H7 (cell line): ENCODE data around the gene SMTN. TPM values are rescaled to one million over a fixed set of nuclear protein-coding genes. Genes with fewer than 3 reads are reported as not detected.

ENCODE experiments used
- DNase-seq: peaks from one replicate; pipeline ENCODE4 v3.0.0; 2012
- H3K27me3 ChIP-seq: 2 replicates; pipeline ENCODE4 v1.6.0; 2011; ENCODE audit warnings: mild to moderate bottlenecking, low read length; ENCODE audit not compliant: control insufficient read depth, insufficient read depth
- H3K36me3 ChIP-seq: replicated peaks from 2 replicates; pipeline ENCODE4 v1.5.1; 2011; ENCODE audit warnings: low read length; ENCODE audit not compliant: control insufficient read depth, insufficient read depth
- H3K4me3 ChIP-seq: 2 replicates; pipeline ENCODE4 v1.5.1; 2011; ENCODE audit warnings: low read depth, mild to moderate bottlenecking, control low read depth, low read length, moderate library complexity; ENCODE audit not compliant: insufficient read depth
- total RNA-seq: library from RNA; depleted of rRNA; stranded (reverse); fragments of >200 nt; shearing (Covaris generic); gene quantifications from 2 replicates; pipeline ENCODE4 v1.2.3, GENCODE V29; 2014; rRNA removed

Gene SMTN
- total RNA-seq = 10.7 and 21.0 TPM in 2 replicates

DNA sequence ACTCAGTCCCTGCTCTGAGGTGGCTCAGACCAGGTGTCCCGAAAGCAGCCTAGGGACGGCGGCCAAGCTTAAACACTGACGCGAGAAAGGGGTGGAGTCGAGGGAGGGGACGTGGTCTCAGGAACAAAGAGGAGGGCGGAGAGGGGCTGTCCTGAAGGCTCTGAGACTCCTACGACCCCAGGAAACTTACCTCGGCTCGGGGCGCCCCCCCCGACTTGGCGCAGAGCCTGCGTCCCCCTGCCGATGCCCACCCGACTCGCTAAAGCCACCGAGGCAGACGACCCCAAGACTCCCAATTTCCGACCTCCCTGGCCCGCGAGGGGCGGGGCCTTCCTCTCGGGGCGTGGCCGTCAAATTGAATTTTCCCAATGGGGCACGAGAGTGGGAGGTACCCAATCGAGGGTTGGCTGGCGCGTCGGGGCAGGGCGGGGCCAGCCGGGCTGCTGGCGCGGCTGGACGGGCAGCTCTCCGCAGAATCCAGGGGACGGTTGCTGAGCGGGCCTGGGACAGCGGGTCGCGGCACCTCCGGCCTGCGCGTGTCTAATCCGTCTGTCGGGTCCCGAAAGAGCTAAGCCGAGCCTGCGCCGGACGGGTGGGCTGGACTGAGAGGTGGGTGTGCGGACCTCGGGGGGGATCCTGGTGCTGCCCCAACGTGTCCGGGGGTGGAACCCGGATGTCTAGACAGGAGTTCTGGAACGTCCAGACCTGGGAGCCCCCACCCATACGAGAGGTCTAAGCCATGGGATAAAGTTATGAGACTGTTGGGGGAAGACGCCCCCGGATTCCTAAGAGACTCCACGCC is at the start of gene SMTN:
TSS of gene SMTN (plus strand) at position 471 of the 802 bp plus-strand sequence. CDS start 1,941 bp downstream, outside the sequence.
- peak within 1 kb of the TSS; percentile 71 for H3K4me3 ChIP-seq
- DNase-seq = peak; percentile 99
- H3K27me3 ChIP-seq = peaks cover 2% of the 10 kb centered on the region
- no peaks in the 10 kb centered on the region for H3K36me3 ChIP-seq

DNA sequence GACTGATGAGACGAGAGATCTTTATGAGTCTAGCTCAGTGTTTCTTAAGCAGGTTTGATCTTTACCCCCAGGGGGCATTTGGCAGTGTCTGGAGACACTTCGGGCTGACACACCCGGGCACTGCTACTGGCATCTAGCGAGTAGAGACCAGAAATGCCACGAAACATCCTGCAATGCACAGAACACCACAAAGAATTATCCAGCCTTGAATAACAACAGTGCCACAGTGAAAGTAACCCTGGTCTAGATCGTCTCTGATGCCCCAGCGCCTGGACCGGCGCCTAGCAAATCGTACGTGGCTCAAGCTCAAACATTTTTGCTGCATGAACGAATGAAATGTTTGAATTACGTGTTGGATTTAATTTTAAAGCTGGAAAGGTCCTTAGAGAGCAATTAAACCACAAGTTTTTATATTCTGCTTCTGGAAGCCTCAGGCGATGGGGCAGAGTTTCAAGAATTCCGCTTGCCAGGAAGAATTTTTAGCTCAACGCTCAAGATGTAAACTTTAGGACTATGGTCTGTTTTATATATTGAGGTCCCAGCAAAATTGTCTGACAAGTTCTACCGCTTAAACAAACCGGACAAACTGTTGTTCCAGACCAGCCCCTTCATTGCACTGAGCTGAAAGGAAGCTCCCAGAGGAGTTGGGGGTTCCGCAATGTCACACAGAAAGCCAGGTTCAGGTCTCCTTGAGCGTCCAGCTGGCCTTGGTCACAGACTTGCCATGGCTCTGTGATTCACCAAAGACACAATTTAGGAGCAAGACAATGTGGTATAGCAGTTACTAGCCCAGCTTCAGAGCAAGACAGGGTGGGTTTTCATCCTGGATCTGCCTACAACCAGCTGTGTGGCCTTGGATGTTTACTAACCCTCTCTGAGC is 44.2 kb upstream of the SMTN start:
- H3K4me3 ChIP-seq = no peak overlapping the region
- DNase-seq = no peak
- H3K27me3 ChIP-seq = no peaks in the 10 kb centered on the region
- no peaks in the 10 kb centered on the region for H3K36me3 ChIP-seq

DNA sequence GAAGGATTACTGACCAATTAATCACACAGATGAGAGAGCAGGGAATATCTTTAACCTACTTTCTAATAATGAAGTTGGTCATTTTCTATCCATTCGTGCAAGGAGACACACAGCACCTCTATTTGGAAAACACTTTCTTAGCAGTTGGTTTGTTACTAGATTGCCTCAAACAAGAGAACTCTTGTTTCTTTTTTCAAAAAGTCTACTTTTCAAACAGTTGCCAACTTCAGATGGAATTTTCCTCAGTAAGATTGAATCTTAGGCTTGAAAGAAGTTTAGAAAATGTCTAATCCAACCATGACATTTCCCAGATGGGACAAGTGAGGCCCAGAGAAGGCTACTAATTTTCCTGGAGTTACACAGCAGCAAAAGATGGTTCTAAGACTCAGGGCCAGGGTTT is 42.4 kb upstream of the SMTN start:
- no peaks in the 10 kb centered on the region for H3K27me3 ChIP-seq
- no peak for DNase-seq
- H3K36me3 ChIP-seq = no peaks in the 10 kb centered on the region
- H3K4me3 ChIP-seq = no peak overlapping the region

DNA sequence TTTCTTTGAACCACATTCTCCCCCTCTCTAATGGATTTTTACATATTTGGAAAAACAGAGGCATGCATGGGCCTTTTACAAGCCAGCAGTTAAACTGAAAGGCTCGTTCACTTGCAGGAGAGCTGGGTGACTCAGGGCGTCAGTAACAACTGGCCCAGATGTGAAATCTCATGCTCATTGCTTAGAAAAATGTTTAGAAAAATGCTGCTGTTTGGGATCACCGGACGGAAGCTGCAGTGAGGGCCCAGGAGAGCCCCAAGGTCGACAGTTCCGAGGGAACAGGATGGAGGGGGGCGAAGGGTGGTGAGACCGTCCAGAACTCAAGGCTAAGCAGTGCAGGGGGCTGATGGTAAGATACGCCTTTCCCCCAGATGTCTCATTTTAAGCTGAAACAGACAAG is 41.7 kb upstream of the SMTN start:
- H3K4me3 ChIP-seq = no peak overlapping the region
- no peaks in the 10 kb centered on the region for H3K36me3 ChIP-seq
- no peaks in the 10 kb centered on the region for H3K27me3 ChIP-seq
- DNase-seq = no peak

DNA sequence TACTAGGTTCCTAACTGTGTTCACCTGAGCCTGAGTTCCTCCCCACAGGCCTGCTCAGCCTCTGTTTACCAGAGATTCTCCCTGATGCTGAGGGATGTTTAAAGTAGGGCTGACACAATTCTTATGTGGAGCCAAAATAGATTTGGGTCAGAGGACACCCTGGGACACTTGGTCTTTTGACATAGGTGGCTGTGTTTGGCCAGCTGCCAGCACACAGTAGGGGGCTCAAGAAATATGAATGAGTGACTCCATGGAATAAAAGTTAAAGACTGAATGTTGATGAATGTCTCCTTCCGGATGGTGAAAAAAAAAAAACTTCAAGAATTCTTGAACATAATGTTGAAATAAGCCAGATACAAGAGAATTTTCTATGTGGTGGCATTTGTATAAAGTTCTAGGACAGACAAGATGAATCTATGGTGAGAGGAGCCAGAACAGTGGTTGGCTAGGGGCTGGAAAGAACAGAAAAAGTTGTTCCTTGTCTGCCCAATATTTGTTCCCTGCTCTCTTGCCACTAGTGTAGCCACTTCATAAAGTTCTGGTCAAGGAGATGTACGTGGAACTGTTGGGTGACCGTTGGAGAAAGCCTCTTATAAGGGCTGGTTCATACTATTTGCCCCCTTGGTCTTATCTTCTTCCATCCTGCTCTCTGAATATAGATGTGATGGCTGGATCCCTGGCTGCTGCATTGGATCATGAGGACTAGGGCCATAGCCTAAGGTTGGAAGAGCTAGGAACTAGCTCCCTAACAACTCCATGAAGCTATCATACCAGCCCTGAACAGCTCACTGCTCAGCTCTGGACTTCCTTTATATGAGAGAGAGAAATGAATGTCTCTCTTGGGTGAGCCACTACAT is 40.3 kb upstream of the SMTN start:
- Histone ChIP-seq H3K27me3 (no peaks in the 10 kb centered on the region), H3K4me3 (no peak overlapping the region), H3K36me3 (no peaks in the 10 kb centered on the region)
- no peak for DNase-seq

DNA sequence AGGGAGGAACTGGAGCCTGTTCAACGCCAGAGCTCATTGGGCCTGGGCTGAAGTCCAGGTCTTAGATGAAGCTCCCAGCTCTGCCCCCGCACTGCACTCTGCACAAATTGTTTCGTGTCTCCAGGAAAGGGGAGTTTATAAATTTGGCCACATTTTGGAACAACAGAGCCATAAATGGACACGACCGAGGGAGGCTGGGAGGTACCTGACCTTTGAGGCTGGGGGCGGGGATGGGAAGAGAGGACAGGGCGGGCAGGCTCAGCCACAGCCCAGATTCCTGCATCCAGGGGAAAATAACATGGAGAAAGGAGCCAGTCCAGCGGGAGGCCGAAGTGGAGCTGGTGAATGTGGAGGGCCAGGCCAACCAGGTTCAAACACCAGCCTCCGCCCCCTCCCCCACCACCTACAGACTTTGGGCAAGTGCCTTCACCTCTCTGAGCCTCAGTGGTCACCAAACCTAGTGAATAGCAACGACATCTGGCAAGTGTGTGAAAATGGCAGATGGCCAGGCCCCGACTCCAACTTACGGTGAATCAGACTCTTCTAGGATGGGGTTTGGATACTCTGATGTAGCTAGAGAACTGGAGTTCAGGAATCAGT is 36.8 kb upstream of the SMTN start:
- H3K27me3 ChIP-seq = no peaks in the 10 kb centered on the region
- H3K36me3 ChIP-seq = no peaks in the 10 kb centered on the region
- DNase-seq = no peak

DNA sequence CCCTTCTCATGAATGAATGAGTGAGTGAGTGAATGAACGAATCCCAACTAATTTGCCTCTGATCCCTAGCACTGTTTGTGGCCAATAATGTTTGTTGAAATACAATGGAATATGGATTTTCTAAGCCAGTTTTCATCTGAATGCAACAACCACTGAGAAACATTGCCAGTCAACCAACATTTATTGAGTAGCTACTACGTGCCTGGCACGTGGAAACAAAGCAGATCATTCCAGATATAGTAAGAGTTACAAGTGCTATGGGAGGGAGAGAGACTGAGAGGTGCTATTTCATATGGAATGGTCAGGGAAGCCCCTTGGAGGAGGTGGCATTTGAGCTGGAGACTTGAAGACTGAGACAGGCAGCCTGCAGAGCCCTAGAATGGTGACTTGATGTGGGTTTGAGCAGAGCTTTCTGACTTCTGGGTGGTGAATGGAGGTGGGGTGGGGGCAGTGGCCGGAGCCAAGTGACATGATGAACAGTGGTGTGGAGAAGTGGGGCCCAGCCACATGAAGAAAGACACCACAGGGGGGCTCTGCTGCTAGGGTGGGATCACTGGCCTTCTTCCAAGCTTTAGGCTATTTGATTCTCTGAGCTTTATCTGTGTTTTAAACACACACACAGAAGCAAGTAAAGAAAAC is 35.1 kb upstream of the SMTN start:
- Histone ChIP-seq H3K27me3 (no peaks in the 10 kb centered on the region), H3K36me3 (no peaks in the 10 kb centered on the region), H3K4me3 (no peak overlapping the region)
- DNase-seq = no peak

More for the DNA sequence above, 36.8 kb upstream of the SMTN start:
- no peak overlapping the region for H3K4me3 ChIP-seq

DNA sequence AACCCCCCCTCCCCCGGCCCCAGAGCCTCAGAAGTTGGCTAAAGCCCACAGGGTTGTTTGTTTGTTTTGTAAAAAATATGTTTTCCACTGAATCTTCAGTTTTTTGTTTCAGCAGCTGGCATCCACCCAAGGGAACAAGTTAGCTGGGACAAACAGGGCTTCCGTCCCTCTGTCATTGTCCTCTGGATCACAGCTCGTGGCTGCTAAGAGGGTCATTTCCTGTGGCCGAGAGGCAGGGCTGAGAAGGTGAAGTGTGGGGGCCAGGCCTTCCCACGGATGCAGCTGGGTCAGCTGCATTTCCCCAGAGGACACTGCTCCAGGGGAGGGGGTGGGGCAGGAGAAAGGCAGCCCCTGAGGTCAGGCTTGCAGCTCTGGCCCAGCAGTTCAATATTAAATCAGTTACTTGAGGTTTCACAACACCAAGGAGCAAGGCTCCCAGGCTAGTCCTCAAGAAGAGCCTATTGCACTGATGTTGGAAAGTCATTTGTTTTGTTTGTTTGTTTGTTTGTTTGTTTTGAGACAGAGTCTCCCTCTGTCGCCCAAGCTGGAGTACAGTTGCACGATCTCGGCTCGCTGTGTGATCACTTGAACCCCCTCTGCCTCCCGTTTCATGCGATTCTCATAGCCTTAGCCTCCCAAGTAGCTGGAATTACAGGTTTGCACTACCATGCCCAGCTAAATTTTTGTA is 34.4 kb upstream of the SMTN start:
- Histone ChIP-seq H3K27me3 (no peaks in the 10 kb centered on the region), H3K4me3 (no peak overlapping the region), H3K36me3 (no peaks in the 10 kb centered on the region)
- no peak for DNase-seq

DNA sequence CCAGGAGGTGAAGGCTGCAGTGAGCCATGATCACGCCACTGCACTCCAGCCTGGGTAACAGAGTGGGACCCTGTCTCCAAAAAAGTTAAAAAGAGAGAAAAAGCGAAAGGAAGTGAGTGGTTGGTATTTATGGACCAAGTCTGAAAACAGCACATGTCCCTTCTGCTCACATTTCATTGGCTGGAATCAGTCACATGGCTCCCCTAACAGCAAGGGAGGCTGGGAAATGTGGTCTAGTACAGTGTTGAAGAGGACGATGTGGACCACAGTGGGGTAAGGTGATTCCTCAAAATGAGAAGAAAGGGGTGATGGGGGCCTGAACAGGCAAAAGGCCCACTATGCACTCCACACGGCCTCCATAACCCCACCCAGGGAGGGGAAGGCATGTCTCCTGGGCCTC is 32.5 kb upstream of the SMTN start:
- no peak for DNase-seq
- no peaks in the 10 kb centered on the region for H3K27me3 ChIP-seq
- no peak overlapping the region for H3K4me3 ChIP-seq
- H3K36me3 ChIP-seq = no peaks in the 10 kb centered on the region

DNA sequence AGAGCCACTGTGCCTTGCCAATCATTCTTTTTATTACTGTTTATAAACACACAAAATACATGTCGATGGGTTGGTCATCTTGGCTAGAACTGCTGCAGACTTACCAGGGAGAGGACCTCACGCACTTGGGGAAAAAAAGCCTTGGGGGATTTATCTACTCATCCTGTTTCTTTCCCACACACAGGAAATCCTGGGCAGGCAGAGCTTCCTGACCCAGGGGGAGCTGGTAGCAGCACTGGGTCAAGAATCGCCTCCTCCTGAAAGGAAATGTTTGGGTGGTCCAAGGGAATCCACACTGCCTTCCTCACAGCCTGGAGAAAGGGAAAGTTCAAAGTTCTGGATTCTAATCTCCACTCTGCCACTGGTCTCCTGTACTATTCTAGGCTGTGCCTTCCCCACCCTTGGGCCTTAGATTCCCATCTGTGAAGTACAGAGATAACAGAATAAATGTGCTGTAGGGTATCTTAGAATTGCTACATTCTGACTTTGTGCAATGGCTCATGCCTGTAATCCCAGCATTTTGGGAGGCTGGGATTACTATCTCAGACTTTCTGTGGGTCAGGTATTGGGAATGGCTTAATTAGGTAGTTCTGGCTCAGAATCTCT is 31.2 kb upstream of the SMTN start:
- DNase-seq = no peak
- Histone ChIP-seq H3K27me3 (no peaks in the 10 kb centered on the region), H3K36me3 (no peaks in the 10 kb centered on the region), H3K4me3 (no peak overlapping the region)

DNA sequence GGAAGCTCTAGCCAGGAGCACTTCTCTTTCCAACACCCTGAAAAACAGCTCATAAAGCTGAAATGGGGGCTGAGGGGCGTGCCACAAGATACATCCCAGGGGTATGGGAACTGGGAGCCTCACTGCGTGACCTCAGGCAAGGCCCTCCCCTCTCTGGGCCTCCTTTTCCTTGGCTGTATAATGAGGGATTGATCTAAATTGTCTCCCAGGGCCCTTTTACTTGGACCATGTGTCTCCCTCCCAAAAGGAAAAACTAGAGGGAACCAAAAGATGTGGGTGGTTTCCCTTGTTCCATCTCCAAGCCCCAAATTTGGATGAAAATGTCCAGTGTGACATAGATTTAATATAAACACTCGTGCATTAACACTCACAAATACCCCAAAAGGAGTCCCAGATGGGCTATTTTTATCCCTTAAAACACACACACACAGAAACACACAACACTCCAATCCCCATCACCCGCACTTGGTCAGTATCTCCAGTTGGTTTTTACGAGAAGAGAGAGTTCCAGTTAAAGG is 25.9 kb upstream of the SMTN start:
- H3K4me3 ChIP-seq = no peak overlapping the region
- no peak for DNase-seq
- H3K36me3 ChIP-seq = no peaks in the 10 kb centered on the region
- H3K27me3 ChIP-seq = no peaks in the 10 kb centered on the region

DNA sequence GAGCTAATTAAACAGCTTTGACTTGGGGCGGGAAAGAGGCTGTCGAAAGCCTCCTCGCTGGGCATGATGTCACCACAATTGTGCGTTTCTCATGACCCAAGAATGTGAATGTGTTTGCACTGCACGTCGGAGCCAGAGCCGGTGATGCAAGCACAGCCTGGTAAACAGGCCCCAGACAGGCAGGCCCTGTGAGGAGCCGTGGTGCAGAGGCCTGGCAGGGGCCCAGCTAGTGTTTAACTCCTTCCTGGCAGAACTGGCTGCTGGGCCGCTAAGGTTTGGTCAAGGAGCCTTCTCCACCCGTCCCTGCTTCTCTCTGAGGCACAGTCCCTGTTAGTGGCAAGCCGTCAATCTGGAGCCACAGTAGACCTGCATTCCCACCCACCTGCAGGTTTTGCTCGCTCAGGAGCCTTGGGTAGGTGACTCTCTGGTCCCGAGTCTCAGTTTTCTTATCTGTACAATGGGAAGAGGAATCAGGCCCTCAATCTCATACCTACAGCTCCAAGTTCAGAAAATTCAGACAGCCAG is 25.4 kb upstream of the SMTN start:
- peak; percentile 55 for DNase-seq
- H3K27me3 ChIP-seq = no peaks in the 10 kb centered on the region
- no peaks in the 10 kb centered on the region for H3K36me3 ChIP-seq
- H3K4me3 ChIP-seq = no peak overlapping the region
